Dendritic cell treated with granulocyte-macrophage colony-stimulating factor and Interleukin-4, amounts not matched to agents 40 ng/mL and 50 ng/mL, for 4 days (primary cell): Measurements from ENCODE around the gene ZNF326.
"Not testable (repeated sequence)": the region's sequence is repeated elsewhere in the genome, so short reads cannot be mapped to it uniquely, and the experiment has no call there.

Experiments used
- H3K27ac Mint-ChIP-seq: one replicate; pipeline ENCODE4 v1.8.0; 2022; ENCODE audit warnings: mild to moderate bottlenecking, mixed read lengths
- H3K27me3 Mint-ChIP-seq: one replicate; pipeline ENCODE4 v1.8.0; 2022; ENCODE audit warnings: mild to moderate bottlenecking, mixed read lengths
- H3K36me3 Mint-ChIP-seq: one replicate; pipeline ENCODE4 v1.8.0; 2022; ENCODE audit warnings: low read depth, mixed read lengths
- H3K4me1 Mint-ChIP-seq: one replicate; pipeline ENCODE4 v1.8.0; 2022; ENCODE audit warnings: low read depth, mixed read lengths
- H3K4me3 Mint-ChIP-seq: one replicate; pipeline ENCODE4 v1.8.0; 2022; ENCODE audit warnings: mild to moderate bottlenecking, moderate library complexity, mixed read lengths
- H3K9me3 Mint-ChIP-seq: one replicate; pipeline ENCODE4 v1.8.0; 2022; ENCODE audit warnings: mixed read lengths
- intact Hi-C: fragments of 100-400 bp; cut with micrococcal nuclease; formaldehyde crosslinking; loops from one replicate; pipeline ENCODE4 v1.15.0; 2022

The ZNF326 gene

GRCh38 chr1:89974696-89975470 is 20.0 kb upstream of the ZNF326 start:
- Mint-ChIP-seq H3K4me1 (peaks cover 59% of the 10 kb centered on the region), H3K4me3 (peak overlapping the region; percentile 60), H3K27ac (peak overlapping the region; percentile 95), H3K36me3 (no peaks in the 10 kb centered on the region), H3K9me3 (no peaks in the 10 kb centered on the region), H3K27me3 (no peaks in the 10 kb centered on the region)
- intact Hi-C loops, result loop anchor here (5.0 to 10.0 kb wide), 2 partner anchors 33 to 70 kb away; no protein-coding TSS in a partner anchor

- intact Hi-C loops, result loop anchor here (5.0 to 10.0 kb wide), 2 partner anchors 33 to 71 kb away; no protein-coding TSS in a partner anchor
- Mint-ChIP-seq H3K9me3 (no peaks in the 10 kb centered on the region), H3K27ac (peak overlapping the region; percentile 95)
Measured at GRCh38 chr1:89975540-89976125, 19.3 kb upstream of the ZNF326 start.

GRCh38 chr1:89978755-89979154 is 16.2 kb upstream of the ZNF326 start:
- H3K4me1 Mint-ChIP-seq, result peaks cover 36% of the 10 kb centered on the region
- no peaks in the 10 kb centered on the region for H3K36me3 Mint-ChIP-seq
- H3K4me3 Mint-ChIP-seq, result no peak overlapping the region
- intact Hi-C loops, result loop anchor here (5.0 to 10.0 kb wide), 2 partner anchors 36 to 74 kb away; no protein-coding TSS in a partner anchor
- no peaks in the 10 kb centered on the region for H3K9me3 Mint-ChIP-seq
- no peaks in the 10 kb centered on the region for H3K27me3 Mint-ChIP-seq
- H3K27ac Mint-ChIP-seq, result no peak overlapping the region

More at GRCh38 chr1:89975540-89976125, 19.3 kb upstream of the ZNF326 start:
- Mint-ChIP-seq H3K36me3 (no peaks in the 10 kb centered on the region), H3K4me1 (peaks cover 53% of the 10 kb centered on the region), H3K27me3 (no peaks in the 10 kb centered on the region), H3K4me3 (peak overlapping the region; percentile 13)

- intact Hi-C loops, result loop anchor here (10.0 kb wide), 1 partner anchor 346 kb away; the partner anchor contains the start of gene LRRC8C
- Mint-ChIP-seq H3K4me1 (peaks cover 24% of the 10 kb centered on the region), H3K27me3 (no peaks in the 10 kb centered on the region), H3K4me3 (no peak overlapping the region), H3K27ac (no peak overlapping the region), H3K36me3 (no peaks in the 10 kb centered on the region), H3K9me3 (no peaks in the 10 kb centered on the region)
Measured at GRCh38 chr1:89980605-89981004, 14.3 kb upstream of the ZNF326 start.

- not testable (repeated sequence) for H3K36me3 Mint-ChIP-seq, H3K9me3 Mint-ChIP-seq, H3K4me3 Mint-ChIP-seq, H3K27me3 Mint-ChIP-seq, H3K27ac Mint-ChIP-seq
- intact Hi-C loops, result loop anchor here (10.0 kb wide), 1 partner anchor 348 kb away; the partner anchor contains the start of gene LRRC8C
- H3K4me1 Mint-ChIP-seq, result peaks cover 13% of the 10 kb centered on the region
Measured at GRCh38 chr1:89982846-89983245, 12.1 kb upstream of the ZNF326 start.

GRCh38 chr1:89984564-89985116 is 10.3 kb upstream of the ZNF326 start:
- intact Hi-C loops, result loop anchor here (10.0 kb wide), 1 partner anchor 350 kb away; the partner anchor contains the start of gene LRRC8C
- H3K27me3 Mint-ChIP-seq, H3K4me3 Mint-ChIP-seq, H3K9me3 Mint-ChIP-seq, H3K36me3 Mint-ChIP-seq, H3K27ac Mint-ChIP-seq: not testable (repeated sequence)
- peaks cover 13% of the 10 kb centered on the region for H3K4me1 Mint-ChIP-seq

- Mint-ChIP-seq H3K9me3 (no peaks in the 10 kb centered on the region), H3K4me3 (no peak overlapping the region), H3K27ac (no peak overlapping the region), H3K27me3 (no peaks in the 10 kb centered on the region), H3K36me3 (no peaks in the 10 kb centered on the region), H3K4me1 (peaks cover 13% of the 10 kb centered on the region)
- intact Hi-C loops, result loop anchor here (2.0 to 10.0 kb wide), 2 partner anchors 143 to 351 kb away; partner anchors contain the start of gene LRRC8C
Measured at GRCh38 chr1:89986020-89986419, 8.9 kb upstream of the ZNF326 start.

GRCh38 chr1:89987159-89987819 is 7.6 kb upstream of the ZNF326 start:
- no peaks in the 10 kb centered on the region for H3K36me3 Mint-ChIP-seq
- H3K4me1 Mint-ChIP-seq, result peaks cover 12% of the 10 kb centered on the region
- intact Hi-C loops, result loop anchor here (1.0 to 10.0 kb wide), 3 partner anchors 144 to 352 kb away; partner anchors contain the start of gene LRRC8C
- H3K4me3 Mint-ChIP-seq, result no peak overlapping the region
- no peak overlapping the region for H3K27ac Mint-ChIP-seq
- no peaks in the 10 kb centered on the region for H3K27me3 Mint-ChIP-seq
- no peaks in the 10 kb centered on the region for H3K9me3 Mint-ChIP-seq

- intact Hi-C loops, result loop anchor here (10.0 kb wide), 1 partner anchor 354 kb away; the partner anchor contains the start of gene LRRC8C
- no peaks in the 10 kb centered on the region for H3K9me3 Mint-ChIP-seq
- H3K4me3 Mint-ChIP-seq, result no peak overlapping the region
Measured at GRCh38 chr1:89989099-89989498, 5.8 kb upstream of the ZNF326 start.

GRCh38 chr1:89989799-89990198 is 5.1 kb upstream of the ZNF326 start:
- Mint-ChIP-seq H3K27ac (no peak overlapping the region), H3K36me3 (peaks cover 3% of the 10 kb centered on the region), H3K27me3 (no peaks in the 10 kb centered on the region), H3K4me3 (no peak overlapping the region), H3K4me1 (peaks cover 8% of the 10 kb centered on the region), H3K9me3 (no peaks in the 10 kb centered on the region)
- intact Hi-C loops, result loop anchor here (10.0 kb wide), 1 partner anchor 355 kb away; the partner anchor contains the start of gene LRRC8C

More at GRCh38 chr1:89989099-89989498, 5.8 kb upstream of the ZNF326 start:
- Mint-ChIP-seq H3K36me3 (no peaks in the 10 kb centered on the region), H3K27me3 (no peaks in the 10 kb centered on the region), H3K27ac (no peak overlapping the region), H3K4me1 (peaks cover 8% of the 10 kb centered on the region)

- H3K36me3 Mint-ChIP-seq, result peaks cover 12% of the 10 kb centered on the region
- no peaks in the 10 kb centered on the region for H3K9me3 Mint-ChIP-seq
- intact Hi-C loops, result no loop called here
- H3K27ac Mint-ChIP-seq, result no peak overlapping the region
- H3K4me3 Mint-ChIP-seq, result no peak overlapping the region
- peaks cover 2% of the 10 kb centered on the region for H3K4me1 Mint-ChIP-seq
- H3K27me3 Mint-ChIP-seq, result no peaks in the 10 kb centered on the region
Measured at GRCh38 chr1:89990976-89991831, 3.7 kb upstream of the ZNF326 start.

- H3K36me3 Mint-ChIP-seq, result peaks cover 24% of the 10 kb centered on the region
- peaks cover 19% of the 10 kb centered on the region for H3K4me1 Mint-ChIP-seq
- H3K27me3 Mint-ChIP-seq, result no peaks in the 10 kb centered on the region
- H3K4me3 Mint-ChIP-seq, result no peak overlapping the region
- no peaks in the 10 kb centered on the region for H3K9me3 Mint-ChIP-seq
- intact Hi-C loops, result no loop called here
- no peak overlapping the region for H3K27ac Mint-ChIP-seq
Measured at GRCh38 chr1:89993541-89993940, 1.4 kb upstream of the ZNF326 start.
